Hindlimb muscle (tissue), 1 donor: Measurements from ENCODE around the gene SIRT2. TPM values are rescaled to one million over a fixed set of nuclear protein-coding genes. Genes with fewer than 3 reads are reported as not detected.

Experiments used
- DNase-seq: peaks from one replicate; pipeline ENCODE4 v3.0.0-alpha.2; 2013
- polyA plus RNA-seq: library from polyadenylated mRNA; unstranded; fragments of 120-200 nt; gene quantifications from one replicate; pipeline ENCODE4 v1.2.1, GENCODE V29; 2013; ENCODE audit not compliant: insufficient read length

Gene SIRT2
- polyA plus RNA-seq, 1 donor, result 98.5 TPM

DNA sequence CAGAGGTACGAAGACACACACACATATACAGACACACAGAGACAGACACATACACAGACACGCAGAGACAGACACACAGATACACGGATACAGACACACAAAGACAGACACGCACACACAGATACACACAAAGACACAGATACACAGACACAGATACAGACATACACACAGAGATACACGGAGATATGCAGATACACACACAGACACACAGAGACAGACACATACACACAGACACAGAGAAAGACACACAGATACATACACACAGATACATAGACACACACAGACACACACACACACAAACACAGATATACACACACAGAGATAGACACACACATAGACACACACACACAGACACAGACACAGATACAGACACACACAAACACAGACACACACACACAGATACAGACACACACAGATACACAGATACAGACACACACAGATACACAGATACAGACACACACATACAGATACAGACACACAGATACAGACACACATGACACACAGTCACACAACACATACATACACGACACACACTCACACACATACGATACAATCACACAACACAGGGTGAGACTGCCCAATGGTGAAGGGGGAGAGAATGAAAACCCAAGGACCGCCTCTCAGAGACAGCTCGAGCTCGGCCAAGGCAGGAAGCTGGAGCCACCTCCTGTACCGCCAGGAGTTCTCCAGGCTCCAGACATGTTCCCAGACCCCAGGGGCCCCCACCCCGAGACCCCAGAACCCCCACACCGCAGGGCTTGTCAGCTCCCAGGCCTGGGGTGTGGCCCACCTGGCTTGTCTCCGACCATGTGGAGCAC lies 21.4 kb upstream of the SIRT2 start:
- DNase-seq, result no peak

DNA sequence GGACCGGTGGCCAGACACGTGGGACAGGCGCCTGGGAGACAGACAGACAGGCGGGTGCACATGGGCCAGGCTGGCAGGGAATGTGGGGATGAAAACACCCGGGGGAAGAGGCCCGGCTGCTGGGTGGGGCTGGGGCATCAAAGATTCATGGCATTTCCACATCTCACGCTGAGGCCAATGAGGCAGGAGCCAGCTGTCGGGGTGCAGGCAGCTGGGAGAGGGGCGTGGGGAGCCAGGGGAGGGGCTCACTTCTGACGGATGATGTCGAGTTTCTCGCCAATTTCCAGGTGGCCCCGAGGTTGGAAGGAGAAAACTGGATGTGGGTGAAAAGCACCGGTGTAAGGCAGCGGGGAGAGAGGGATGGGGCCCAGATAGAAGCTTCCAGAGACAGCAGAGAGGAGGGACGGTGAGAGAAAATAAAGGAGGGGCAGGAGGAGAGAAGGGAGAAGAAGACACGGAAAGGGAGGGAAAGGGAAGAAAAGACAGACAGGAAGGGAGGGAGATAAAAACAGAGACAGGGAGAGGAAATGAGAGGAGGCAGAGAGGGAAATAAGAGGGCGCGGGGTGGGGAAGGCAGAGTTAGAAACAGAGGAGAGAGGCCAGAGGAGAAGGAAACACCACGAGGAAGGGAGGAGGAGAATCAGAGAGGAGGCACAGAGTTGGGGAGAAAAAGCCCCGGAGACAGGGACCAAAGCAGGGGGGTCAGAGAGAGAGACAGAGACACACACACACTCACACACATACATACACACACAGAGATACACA lies 20.6 kb upstream of the SIRT2 start:
- no peak for DNase-seq

DNA sequence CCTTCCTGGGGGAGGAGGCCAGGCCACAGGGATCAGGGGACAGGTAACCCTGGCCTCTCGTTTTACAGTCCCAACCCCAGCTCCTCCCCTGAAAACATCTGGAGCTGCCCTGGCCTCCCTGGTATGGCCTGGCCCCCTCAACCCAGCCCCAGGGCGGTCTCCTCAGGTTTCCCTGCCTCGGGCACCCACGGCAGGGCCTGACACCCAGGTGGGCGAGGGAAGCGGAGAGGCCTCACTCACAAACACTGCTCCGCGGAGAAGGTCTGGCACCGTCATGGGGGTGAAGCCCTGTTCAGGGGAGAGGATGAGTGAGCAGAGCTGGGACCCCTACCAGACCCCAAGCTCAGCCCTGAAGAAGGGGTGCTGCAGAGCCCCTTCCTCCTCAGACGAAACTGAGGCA lies 19.1 kb upstream of the SIRT2 start:
- DNase-seq, result no peak

DNA sequence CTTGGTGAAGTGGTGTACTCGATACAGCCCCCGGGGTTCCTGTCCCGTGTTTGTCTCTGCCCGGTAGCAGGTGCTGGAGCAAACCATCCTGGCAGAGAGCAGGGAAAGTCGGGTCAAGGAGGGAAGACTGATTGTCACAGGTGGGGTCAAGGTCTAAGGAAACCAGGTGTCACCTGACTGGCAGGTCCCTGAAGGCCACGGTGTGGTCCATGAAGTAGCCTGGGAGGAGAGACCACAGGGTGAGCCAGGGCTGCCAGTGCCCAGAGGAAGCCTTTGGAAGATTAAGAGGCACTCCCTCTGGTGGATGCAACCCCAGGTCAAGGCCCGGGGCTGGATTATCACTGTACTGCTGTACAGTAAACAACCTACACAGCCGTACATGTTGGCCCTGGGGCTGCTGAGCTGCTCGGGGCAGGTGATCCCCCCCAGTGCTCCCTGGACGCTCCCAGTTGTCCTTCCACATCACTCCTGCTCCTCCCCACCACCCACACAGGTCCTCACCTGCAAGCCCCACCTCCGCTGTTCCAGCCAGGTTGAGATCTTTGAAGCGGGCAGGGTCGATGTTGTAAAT lies 18.6 kb upstream of the SIRT2 start:
- no peak for DNase-seq

DNA sequence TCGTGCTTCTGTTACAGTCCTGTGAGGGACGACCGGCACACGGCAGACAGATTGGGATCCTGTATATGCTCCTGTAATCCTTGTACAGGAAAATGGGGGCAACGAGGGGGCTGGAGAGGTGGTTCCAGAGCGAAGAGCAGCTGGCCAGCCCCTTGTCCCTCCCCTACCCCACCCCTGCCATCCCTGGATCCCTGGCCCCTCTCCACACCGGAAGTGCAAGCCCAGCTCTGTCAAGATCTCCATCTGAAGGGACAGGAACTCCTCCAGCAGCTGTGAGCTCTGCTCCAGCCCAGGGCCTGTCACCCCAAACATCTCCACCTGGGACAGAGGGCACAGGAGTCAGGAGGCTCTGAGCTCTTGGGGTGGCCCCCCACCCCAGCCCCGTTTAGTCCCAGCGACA lies 18.1 kb upstream of the SIRT2 start:
- DNase-seq, result no peak

DNA sequence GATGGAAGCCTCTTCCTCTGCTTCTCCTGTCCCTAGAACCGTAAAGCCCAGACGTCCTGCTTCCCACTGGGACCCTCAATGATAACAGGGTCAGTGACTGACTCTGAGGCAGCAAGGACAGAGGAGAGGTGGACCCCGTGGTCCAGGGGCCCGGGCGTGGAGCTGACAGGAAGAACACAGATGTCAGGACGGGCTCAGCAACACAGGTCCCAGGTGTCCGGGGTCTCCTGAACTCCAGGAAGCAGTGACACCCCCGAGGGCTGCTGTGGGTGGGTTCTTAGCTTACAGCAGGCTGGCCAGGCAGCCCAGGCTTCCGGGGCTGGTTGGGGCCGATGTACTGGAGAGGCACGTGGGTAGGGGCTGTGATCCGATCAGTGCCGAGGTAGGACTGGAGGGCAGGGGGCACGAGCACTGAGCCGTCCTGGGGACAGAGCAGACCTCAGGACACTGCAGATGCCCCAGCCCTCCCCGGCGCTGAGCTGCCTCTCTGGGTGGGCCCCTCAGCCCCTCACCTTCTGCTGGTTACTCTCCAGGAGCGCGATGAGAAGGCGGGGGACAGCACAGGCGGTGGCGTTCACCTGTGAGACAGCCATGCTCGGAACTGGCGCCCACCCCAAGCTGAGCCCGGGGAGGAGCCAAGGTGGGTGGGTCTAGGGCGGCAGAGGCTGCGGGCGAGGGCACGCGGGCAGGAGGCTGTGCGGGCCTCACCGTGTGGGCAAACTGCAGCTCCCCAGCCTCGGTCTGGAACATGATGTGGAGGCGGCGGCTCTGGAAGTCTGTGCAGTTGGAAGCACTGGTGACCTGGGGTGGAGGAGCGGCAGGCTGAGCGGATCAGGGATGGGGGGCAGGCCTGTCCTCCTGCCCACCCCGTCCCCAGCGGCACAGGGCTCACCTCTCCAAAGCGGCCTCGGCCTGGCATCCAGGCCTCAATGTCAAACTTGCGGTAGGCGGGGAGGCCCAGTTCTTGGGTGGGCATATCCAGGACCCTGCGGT lies 16.2 kb upstream of the SIRT2 start:
- DNase-seq, result no peak

DNA sequence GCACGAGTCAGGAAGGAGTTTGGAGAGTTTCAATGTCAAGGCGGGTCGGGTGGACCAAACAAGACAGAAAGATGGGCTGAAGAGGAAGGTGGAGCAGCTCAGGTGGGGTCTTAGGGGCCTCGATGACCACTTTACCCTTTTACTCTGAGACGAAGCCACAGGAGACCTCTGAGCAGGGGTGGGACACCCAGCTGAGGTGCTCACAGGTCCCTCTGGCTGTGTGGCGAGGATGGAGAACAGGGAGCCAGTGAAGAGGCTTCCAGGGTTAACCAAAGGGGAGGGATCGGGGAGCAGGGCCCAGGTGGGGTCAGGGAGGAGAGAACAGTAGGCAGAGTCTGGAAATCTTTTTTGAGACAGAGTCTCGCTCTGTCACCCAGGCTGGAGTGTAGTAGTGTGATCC lies 14.5 kb upstream of the SIRT2 start:
- DNase-seq, result no peak

DNA sequence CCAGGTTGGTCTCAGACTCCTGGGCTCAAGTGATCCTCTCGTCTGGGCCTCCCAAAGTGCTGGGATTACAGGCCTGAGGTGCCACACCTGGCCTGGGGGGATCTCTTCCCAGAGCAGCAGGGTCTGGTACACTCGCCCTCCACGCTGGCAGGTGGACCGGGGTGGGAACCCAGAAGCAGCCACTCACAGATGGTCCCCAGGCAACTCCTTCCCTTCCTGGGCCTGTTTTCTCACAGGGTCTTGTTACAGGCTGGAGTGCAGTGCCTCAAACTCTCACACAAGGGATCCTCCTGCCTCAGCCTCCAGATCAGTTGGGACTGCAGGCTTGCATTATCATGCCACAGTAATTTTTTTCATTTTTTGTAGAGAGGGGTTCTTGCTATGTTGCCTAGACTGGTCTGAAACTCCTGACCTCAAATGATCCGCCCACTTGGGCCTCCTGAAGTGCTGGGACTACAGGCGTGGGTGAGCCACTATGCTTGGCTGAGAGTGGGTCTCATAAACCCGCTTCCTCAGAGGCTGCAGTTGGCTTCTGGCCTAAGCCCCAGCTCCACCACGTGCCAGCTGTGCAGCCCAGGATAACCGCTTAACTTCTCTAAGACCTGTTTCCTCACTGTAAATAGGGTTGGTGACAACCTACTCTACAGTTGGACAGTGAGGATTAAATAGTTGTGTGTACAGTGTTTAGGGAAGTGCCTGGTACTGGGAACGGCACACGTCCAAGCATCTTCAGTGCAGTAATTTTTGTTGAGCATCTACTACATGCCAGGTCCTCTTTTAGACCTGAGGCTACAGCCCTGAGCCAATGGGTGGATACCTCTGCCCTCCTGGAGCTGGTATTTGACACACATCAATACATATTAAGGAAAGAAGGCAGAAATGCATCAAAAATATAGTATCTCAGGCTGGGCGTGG lies 13.4 kb upstream of the SIRT2 start:
- DNase-seq, result no peak

DNA sequence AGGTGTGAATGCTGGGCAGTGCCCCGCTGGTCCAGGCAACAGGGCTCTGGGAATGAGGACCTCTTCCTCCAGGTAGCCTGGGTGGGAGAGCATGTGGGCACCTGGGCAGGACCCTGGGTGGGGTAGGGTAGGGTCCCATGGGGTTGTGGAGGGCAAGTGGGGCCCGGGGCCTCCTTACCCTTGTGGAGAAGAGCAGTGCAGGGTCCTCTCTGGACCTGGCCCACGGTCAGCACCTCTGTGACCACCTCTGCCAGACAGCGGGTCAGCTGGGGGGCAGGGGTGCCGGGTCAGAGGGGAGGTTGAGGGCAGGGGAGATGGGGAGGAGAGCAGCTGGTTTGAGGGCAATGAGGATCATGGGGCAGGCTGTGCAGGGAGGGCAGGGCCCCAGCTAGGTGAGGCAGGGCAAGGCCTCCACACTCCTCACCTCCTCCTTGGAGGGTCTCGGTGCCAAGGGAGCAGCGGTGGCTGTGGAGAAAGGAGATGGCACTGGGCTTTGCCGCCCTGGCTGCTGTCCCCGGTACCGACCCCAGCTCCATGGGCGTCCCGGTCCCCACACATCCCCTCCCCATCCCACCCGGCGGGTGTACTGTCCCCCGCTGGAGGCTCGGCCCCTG lies 12.1 kb upstream of the SIRT2 start:
- DNase-seq, result no peak

DNA sequence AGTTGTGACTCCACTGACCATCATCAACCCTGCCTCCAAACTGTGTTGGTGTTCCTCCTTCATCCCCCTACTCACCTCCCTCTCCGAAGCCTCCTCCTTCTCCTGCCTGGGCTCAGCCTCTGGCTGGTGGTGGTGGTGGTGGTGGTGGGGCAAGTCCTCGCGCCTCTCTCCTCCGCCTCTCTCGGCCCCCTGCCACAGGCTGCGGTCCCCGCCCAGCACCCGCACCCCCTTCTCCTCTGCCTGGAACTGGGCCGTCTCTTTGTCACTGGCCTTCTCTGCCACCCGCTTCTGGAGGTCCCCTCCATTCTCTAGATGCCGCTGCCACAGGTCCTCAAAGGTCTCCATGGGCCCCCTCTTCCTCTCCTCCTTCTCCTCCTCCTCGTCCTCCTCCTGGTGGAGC lies 11.1 kb upstream of the SIRT2 start:
- DNase-seq, result no peak

DNA sequence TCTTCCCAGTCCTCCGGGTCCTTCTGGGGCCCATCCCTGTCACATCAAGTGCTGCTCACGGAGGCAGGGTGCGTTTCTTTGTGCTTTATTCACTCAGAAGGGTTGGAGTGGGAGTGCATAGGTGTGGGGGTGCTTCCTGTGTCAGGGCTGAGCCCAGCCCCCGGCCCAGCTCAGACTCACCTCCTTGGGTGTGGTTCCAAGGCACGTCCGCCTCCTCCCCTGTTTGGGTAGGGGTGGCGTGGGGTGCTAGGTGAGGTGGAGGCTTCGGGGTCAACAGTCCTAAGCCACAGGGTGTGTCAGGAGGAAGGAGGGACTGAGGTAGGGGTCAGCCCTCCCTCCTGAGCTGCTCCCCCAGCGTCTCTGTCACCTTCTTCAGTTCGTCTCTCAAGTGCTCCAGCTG lies 9.5 kb upstream of the SIRT2 start:
- no peak for DNase-seq

DNA sequence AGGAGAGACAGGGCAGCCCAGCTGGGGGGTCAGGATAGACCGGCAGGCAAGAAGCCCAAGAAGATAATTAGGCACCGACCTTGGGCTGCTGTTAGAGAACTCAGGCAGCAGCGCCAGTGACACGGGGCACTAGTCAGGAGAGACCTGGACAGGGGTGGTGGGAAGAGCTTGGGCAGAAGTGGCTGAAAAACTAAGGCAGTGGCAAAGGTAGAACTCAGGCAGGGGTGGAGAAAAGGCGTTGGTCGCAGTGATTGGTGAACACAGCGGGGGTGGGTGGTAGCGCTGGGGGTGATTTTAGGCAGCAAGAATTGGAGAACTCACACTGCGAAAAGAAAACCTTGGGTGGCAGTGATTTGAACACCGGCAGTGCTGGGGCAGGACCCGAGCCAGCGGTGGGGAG lies 8.3 kb upstream of the SIRT2 start:
- DNase-seq, result no peak

DNA sequence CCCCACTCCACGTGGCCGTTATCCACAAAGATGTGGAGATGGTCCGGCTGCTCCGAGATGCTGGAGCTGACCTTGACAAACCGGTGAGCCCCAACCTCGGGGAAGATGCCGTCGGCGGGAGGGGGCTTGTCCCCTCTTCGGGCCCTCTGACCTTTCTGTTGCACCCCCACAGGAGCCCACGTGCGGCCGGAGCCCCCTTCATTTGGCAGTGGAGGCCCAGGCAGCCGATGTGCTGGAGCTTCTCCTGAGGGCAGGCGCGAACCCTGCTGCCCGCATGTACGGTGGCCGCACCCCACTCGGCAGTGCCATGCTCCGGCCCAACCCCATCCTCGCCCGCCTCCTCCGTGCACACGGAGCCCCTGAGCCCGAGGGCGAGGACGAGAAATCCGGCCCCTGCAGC lies 7.8 kb upstream of the SIRT2 start:
- DNase-seq, result no peak

DNA sequence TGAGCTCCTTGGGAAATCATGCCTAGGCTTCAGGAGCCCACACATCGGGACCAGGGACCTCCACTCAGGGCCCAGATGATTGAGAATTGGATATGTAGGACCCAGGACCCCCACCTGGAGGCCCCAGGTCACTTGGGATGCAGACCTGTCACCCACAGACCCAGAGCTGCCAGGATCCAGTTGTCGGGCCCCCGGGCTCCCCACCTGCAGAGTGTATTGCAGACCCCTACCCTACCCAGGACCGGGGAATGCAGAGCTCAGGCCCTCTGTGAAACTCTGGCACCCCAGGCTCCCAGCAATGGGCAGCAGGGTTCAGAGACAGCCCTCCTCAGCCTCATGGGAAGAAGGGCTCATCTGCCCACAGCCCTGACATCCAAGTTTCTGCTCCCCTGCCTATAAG lies 6.2 kb upstream of the SIRT2 start:
- no peak for DNase-seq

DNA sequence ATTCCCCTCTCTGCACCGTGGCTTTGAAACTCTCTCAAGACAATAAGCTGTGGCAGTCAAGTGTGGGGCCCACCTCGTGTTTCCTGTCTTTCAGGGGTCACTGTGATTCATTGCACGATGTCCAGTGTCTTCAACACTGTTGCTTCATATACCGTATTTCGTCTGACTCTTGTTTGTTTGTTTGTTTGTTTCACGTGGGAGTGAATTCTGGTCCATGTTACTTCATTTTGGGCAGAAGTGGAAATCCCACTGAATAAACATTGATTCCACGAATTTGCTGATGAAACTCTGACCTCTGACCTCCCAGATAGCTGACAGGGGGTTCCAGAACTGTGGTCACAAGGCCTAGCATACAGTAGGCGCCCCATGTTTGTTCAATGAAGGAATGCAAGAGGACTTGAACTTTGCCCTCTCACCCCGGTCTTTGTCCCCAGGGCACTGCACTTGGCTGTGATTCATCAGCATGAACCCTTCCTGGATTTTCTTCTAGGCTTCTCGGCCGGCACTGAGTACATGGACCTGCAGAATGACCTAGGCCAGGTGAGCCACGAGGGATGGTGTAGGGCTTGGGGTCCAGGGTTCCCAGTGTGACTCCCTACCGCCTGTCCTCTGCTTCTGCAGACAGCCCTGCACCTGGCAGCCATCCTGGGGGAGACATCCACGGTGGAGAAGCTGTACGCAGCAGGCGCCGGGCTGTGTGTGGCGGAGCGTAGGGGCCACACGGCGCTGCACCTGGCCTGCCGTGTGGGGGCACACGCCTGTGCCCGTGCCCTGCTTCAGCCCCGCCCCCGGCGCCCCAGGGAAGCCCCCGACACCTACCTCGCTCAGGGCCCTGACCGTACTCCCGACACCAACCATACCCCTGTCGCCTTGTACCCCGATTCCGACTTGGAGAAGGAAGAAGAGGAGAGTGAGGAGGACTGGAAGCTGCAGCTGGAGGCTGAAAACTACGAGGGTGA lies 5.4 kb upstream of the SIRT2 start:
- no peak for DNase-seq

DNA sequence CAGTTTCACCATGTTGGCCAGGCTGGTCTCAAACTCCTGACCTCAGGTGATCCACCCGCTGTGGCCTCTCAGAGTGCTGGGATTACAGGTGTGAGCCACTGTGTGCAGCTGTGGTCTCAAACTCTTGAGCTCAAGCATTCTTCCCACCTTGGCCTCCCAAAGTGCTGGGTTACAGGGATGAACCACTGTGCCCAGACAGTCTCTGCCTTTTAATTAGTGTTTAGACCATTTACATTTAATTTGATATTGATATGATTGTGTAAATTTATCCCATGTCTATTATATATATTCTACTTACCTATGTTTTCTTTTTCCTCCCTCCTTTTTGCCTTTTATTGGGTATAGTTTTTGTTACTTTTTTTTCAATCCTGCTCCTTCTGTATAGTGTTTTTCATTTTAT lies 2.3 kb upstream of the SIRT2 start:
- no peak for DNase-seq

DNA sequence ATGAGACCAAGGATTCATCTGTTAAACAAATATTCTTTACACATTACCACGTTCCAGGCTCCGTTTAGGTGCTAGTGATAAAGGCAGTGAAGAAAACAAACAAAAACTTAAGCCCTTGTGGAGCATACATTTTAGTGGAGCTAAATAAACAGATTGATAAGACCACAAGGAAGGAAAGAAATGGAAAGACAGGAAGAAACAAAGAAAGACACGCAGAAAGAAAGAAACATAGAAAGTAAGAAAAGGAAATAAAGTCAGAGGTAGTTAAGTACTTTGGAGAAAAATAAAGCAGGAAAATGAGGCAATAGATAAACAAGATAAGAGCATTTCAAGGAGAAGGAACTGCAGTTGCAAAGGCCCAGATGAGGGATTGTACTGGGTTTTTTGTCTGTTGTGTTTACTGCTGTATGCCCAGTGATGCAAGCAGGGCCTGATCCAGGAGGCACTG lies 1.3 kb upstream of the SIRT2 start:
- DNase-seq, result no peak

DNA sequence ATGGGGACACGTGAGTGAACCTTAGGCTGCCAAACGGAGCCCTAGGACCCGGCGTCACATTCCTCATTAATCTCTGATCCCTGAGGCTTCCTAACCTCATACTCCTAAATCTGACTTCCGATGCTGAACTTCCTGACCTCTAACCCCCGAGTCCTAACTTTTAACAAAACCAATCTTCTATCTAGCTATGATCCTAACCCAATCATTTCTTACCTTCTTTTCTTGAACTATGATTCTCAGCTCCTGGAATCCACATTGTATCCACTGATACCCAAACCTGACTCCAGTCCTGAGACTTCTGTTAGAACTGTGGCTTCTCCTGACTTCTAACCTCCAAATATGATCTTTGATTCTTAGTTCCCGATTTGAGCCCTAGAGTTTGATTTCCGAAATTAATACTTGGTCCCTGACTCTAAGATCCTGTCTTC lies 798 bp upstream of the SIRT2 start:
- DNase-seq, result no peak

DNA sequence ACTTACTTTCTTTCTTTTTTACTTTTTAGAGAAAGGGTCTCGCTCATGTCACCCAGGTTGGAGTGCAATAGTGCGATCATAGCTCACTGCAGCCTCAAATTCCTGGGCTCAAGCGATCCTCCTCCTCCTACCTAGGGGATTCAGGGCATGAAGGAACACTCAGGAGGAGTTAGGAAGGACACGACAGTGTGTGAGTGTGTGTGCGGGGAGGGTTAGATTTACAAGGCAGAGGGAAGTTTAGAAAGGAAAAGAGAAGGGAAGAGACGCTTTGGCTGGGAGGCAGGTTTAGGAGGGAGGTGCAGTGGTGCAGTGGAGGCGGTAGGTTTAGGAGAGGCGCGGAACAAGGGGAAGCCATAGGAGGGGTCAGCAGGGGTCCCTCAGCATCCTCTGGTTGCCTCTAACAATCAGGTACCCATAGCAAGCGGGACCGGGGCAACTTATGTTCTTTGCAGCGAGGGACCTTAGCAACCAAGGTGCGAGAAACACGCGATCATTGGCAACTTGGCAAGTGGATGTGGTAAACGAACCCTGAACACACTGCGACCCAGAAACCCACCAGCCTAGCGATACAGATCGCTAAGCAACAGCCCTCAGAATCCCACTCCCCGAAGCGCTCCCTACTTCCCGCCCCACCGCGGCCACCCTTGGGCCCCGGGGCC lies 501 bp downstream of the SIRT2 start:
- no peak for DNase-seq
